ENCODE measurements around the gene PWWP2A. TPM values are rescaled to one million over a fixed set of nuclear protein-coding genes. Genes with fewer than 3 reads are reported as not detected.
"Not testable (repeated sequence)": the region's sequence is repeated elsewhere in the genome, so short reads cannot be mapped to it uniquely, and the experiment has no call there.

PWWP2A gene
- total RNA-seq, 1 donor from 2014 or later = 42.7 TPM

- peaks cover 5% of the 10 kb centered on the region for H3K9me3 Mint-ChIP-seq (ENCODE audit: low read depth)
- peaks cover 7% of the 10 kb centered on the region for H3K4me1 Mint-ChIP-seq (ENCODE audit: low read depth)
- no peak overlapping the region for H3K4me3 Mint-ChIP-seq (ENCODE audit: low read depth)
- DNase-seq (ENCODE audit: low spot score, unreplicated experiment) = no peak
- TF ChIP-seq, protein P1, sequence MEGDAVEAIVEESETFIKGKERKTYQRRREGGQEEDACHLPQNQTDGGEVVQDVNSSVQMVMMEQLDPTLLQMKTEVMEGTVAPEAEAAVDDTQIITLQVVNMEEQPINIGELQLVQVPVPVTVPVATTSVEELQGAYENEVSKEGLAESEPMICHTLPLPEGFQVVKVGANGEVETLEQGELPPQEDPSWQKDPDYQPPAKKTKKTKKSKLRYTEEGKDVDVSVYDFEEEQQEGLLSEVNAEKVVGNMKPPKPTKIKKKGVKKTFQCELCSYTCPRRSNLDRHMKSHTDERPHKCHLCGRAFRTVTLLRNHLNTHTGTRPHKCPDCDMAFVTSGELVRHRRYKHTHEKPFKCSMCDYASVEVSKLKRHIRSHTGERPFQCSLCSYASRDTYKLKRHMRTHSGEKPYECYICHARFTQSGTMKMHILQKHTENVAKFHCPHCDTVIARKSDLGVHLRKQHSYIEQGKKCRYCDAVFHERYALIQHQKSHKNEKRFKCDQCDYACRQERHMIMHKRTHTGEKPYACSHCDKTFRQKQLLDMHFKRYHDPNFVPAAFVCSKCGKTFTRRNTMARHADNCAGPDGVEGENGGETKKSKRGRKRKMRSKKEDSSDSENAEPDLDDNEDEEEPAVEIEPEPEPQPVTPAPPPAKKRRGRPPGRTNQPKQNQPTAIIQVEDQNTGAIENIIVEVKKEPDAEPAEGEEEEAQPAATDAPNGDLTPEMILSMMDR (IDR thresholded peaks at IDR 0.05; ENCODE audit: unreplicated experiment) = no peak
- peaks cover 2% of the 10 kb centered on the region for H3K27me3 Mint-ChIP-seq
- no peak overlapping the region for H3K27ac Mint-ChIP-seq
- H3K36me3 Mint-ChIP-seq (ENCODE audit: insufficient read depth) = peaks cover 2% of the 10 kb centered on the region
Observed at GRCh38 chr5:160150381-160150780, 31.1 kb upstream of the PWWP2A start.

GRCh38 chr5:160144436-160144835, 25.2 kb upstream of the PWWP2A start:
- H3K4me1 Mint-ChIP-seq (ENCODE audit: low read depth); H3K4me3 Mint-ChIP-seq (ENCODE audit: low read depth); H3K36me3 Mint-ChIP-seq (ENCODE audit: insufficient read depth); H3K27me3 Mint-ChIP-seq; H3K27ac Mint-ChIP-seq; DNase-seq (ENCODE audit: low spot score, unreplicated experiment); H3K9me3 Mint-ChIP-seq (ENCODE audit: low read depth): not testable (repeated sequence)

DNA sequence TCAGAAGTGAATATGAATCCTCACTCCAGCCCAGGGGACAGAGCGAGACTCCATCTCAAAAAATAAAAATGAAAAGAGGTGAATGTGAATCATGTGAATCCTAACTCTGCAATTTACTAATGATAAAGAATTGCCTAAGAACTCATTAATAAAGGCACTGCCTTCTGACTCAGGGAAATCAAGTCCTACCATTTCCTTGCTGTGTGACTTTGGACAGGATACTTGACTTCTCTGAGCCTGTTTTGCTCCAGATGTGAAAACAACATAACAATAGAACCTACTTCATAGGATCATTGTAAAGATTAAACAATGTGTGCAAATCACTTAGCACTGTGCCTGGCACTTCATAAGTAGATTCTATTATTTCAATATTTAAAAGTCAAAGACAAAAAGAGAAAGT, 15.1 kb upstream of the PWWP2A start:
- Mint-ChIP-seq H3K27ac (no peak overlapping the region), H3K9me3 (ENCODE audit: low read depth) (no peaks in the 10 kb centered on the region), H3K4me3 (ENCODE audit: low read depth) (no peak overlapping the region), H3K27me3 (peaks cover 5% of the 10 kb centered on the region), H3K36me3 (ENCODE audit: insufficient read depth) (no peaks in the 10 kb centered on the region), H3K4me1 (ENCODE audit: low read depth) (peaks cover 2% of the 10 kb centered on the region)
- TF ChIP-seq, protein P1 (IDR thresholded peaks at IDR 0.05; ENCODE audit: unreplicated experiment) = no peak
- no peak for DNase-seq (ENCODE audit: low spot score, unreplicated experiment)

DNA sequence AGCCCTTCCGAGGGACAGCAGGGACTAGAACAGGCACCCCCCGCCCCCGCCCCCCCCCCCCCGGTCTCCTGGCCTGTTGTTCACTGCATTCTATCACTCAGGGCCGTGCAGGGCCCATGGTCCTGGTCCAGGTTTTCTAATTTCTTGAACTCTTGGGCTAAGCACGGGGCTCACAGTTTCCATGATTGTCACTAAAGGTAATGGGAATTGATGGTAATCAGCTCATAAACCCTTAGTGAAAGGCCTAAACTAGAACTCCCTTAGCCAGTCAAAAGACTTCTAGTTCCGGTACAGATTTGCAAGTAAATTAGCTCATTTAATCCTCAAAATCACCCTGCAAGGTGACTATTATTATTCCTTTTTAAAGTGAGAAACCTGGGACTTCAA, 14.7 kb upstream of the PWWP2A start:
- no peak for DNase-seq (ENCODE audit: low spot score, unreplicated experiment)
- H3K36me3 Mint-ChIP-seq (ENCODE audit: insufficient read depth) = no peaks in the 10 kb centered on the region
- H3K27ac Mint-ChIP-seq = no peak overlapping the region
- no peaks in the 10 kb centered on the region for H3K9me3 Mint-ChIP-seq (ENCODE audit: low read depth)
- H3K4me1 Mint-ChIP-seq (ENCODE audit: low read depth) = peaks cover 2% of the 10 kb centered on the region
- no peak overlapping the region for H3K4me3 Mint-ChIP-seq (ENCODE audit: low read depth)
- peaks cover 5% of the 10 kb centered on the region for H3K27me3 Mint-ChIP-seq
- TF ChIP-seq, protein P1 (IDR thresholded peaks at IDR 0.05; ENCODE audit: unreplicated experiment) = no peak

DNA sequence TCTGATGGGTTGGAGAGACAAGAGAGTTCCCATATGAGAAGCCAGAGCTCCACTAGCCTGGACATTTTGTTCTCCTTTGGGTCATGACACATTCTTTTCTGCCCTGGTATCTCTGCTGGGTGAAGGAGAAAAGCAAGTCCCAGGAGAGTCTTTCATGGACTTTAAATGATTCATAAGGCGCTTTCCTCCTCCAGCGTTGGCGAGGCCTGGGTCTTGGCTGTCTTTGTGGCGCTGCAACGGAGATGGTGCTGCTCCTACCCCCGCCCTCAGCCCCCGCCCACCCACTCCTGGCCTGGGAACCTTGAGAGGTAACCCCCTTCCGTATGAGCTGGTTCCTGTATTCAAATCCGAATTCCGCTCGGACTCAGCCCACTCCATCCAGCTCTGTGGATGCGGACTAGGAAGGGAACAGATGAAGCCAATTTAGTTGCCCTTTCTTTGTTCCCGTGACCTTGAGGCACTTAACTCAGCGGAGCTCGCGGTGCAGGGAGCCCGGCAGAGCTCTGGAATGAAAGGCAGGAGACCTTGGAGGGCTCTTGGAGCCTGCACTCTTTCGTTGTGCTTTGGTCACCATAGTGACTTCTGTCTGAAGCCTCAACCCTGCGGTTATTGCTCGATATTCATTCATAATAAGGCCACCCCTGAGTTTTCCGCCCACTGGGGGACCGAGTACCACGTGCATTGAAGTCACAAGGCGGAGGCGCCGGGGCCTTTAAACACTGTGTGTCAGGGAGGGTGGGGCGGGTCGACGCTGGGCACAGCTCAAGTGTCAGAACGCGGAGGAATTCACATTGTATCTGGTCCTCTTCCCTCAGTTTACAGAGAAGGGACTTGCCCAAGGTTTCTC, 14.0 kb upstream of the PWWP2A start:
- DNase-seq (ENCODE audit: low spot score, unreplicated experiment) = no peak
- Mint-ChIP-seq H3K4me3 (ENCODE audit: low read depth) (peak overlapping the region; percentile 5), H3K27ac (no peak overlapping the region)

More for the DNA sequence above, 14.0 kb upstream of the PWWP2A start:
- Mint-ChIP-seq H3K4me1 (ENCODE audit: low read depth) (peaks cover 2% of the 10 kb centered on the region), H3K9me3 (ENCODE audit: low read depth) (no peaks in the 10 kb centered on the region), H3K36me3 (ENCODE audit: insufficient read depth) (no peaks in the 10 kb centered on the region), H3K27me3 (peaks cover 5% of the 10 kb centered on the region)
- TF ChIP-seq, protein P1 (IDR thresholded peaks at IDR 0.05; ENCODE audit: unreplicated experiment) = no peak

Measured in progenitor cell of endocrine pancreas (in vitro differentiated cells).